C4-2B (cell line): Measurements from ENCODE around the gene UPF2.

Experiments
- CTCF ChIP-seq: fragments of 450-650 bp; conservative IDR thresholded peaks from 2 replicates; pipeline ENCODE4 v1.5.1; 2017; ENCODE audit warnings: mild to moderate bottlenecking
- ZFX ChIP-seq: fragments of 450-650 bp; IDR thresholded peaks from 2 replicates; pipeline ENCODE4 v1.6.1; 2017

- TF ChIP-seq CTCF (no peak), ZFX (no peak)
These were observed 163.8 kb downstream of the UPF2 start for GRCh38 chr10:11878776-11879175.
